Prostate gland (tissue), 2 donors: ENCODE data around the gene VPS50. TPM values are rescaled to one million over a fixed set of nuclear protein-coding genes. Genes with fewer than 3 reads are reported as not detected.
A peak's percentile ranks its signal among the peaks of the same experiment; 100 is the strongest.
"Not testable (repeated sequence)": the region's sequence is repeated elsewhere in the genome, so short reads cannot be mapped to it uniquely, and the experiment has no call there.

Experiments used
- DNase-seq: peaks from one replicate; pipeline ENCODE4 v3.0.0-alpha.2; 2019; ENCODE audit warnings: low spot score
- H3K27ac ChIP-seq, 2 donors: fragments of 200-600 bp; sonication (generic); 2 replicates each; pipeline ENCODE4 v1.5.1; 2017 to 2019
- H3K27me3 ChIP-seq: fragments of 200-600 bp; sonication (generic); replicated peaks from 2 replicates; pipeline ENCODE4 v1.5.1; 2019; ENCODE audit not compliant: insufficient read depth
- H3K36me3 ChIP-seq, 2 donors: fragments of 200-600 bp; sonication (generic); 1 replicate in 1 of 2; 2 replicates in 1 of 2; pipeline versions ENCODE4 v1.5.1 to v1.8.1; 2017 to 2019
- H3K4me1 ChIP-seq: fragments of 200-600 bp; sonication (generic); replicated peaks from 2 replicates; pipeline ENCODE4 v1.5.1; 2019
- H3K4me3 ChIP-seq, 2 donors: fragments of 200-600 bp; sonication (generic); 2 replicates each; pipeline ENCODE4 v1.5.1; 2017 to 2019
- H3K9me3 ChIP-seq: fragments of 200-600 bp; sonication (generic); 2 replicates; pipeline ENCODE4 v1.5.1; 2017
- CTCF ChIP-seq, 4 experiments: fragments of 200-600 bp in 2 of 4; fragments of 450-650 bp in 2 of 4; sonication (generic) in 2 of 4; IDR thresholded peaks; 1 replicate in 3 of 4; 2 replicates in 1 of 4; pipeline ENCODE4 v1.5.1; 2016 to 2019; ENCODE audit warnings: antibody characterized with exemption in 4 of 4, mild to moderate bottlenecking in 2 of 4, moderate library complexity in 2 of 4
- POLR2A ChIP-seq: fragments of 450-650 bp; IDR thresholded peaks from one replicate; pipeline ENCODE4 v1.6.1; 2016; ENCODE audit warnings: antibody characterized with exemption, mild to moderate bottlenecking
- POLR2AphosphoS5 ChIP-seq: sonication (generic); formaldehyde crosslinking; IDR thresholded peaks from one replicate; pipeline ENCODE4 v1.6.1; 2017; ENCODE audit warnings: antibody characterized with exemption
- WGBS: methylation state at CpG from one replicate; pipeline ENCODE4 v1.1.5; 2018; 5-methylcytosine and 5-hydroxymethylcytosine counted together
- intact Hi-C: fragments of 100-400 bp; cut with DNase I; formaldehyde crosslinking; loops from one replicate; pipeline ENCODE4 v1.14.2; 2022
- total RNA-seq, 2 donors: library from RNA; depleted of rRNA; stranded (reverse); fragments of >200 nt; gene quantifications; one replicate each; pipeline ENCODE4 v1.1.0, GENCODE V29; 2016

VPS50 gene
- total RNA-seq, 2 donors from 2014 or later: 14.1 to 20.6 TPM

- Histone ChIP-seq H3K9me3 (no peaks in the 10 kb centered on the region), H3K4me1 (no peaks in the 10 kb centered on the region), H3K27ac (no peak overlapping the region), H3K4me3 (no peak overlapping the region), H3K27me3 (no peaks in the 10 kb centered on the region), H3K36me3 (no peaks in the 10 kb centered on the region)
- intact Hi-C loops: no loop called here
- WGBS: 88% methylated on average over 2 of the region's 2 CpGs
- no peak for DNase-seq
- no peak for TF ChIP-seq CTCF (IDR thresholded peaks at IDR 0.05)
- no peak for TF ChIP-seq POLR2A
- no peak for TF ChIP-seq POLR2AphosphoS5
These were observed 134.7 kb downstream of the VPS50 start for GRCh38 chr7:93366816-93367215.

DNA sequence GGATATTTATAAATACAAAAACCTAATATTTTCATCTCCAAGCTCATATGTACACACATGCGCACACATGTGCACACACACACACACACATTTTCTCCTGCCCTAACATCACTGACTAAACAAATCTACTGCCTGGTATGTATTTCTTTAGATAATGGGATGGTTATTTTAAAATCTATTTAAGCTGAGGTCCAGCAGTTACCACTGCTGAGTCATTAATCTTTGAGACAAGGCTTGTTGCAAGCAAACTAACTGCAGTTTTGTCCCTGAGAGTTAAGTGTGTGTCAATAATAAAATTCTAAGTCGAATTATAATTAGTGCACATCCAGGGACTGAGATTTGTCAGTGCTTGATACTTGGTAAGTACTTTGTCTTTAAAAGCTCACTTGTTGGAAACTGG is 135.1 kb downstream of the VPS50 start:
- WGBS: 45% methylated on average over 2 of the region's 2 CpGs
- no peak for DNase-seq
- Histone ChIP-seq H3K9me3 (no peaks in the 10 kb centered on the region), H3K4me3 (no peak overlapping the region), H3K36me3 (no peaks in the 10 kb centered on the region), H3K4me1 (no peaks in the 10 kb centered on the region), H3K27ac (no peak overlapping the region), H3K27me3 (no peaks in the 10 kb centered on the region)
- intact Hi-C loops: no loop called here
- TF ChIP-seq POLR2AphosphoS5 (no peak), POLR2A (no peak), CTCF (IDR thresholded peaks at IDR 0.05) (no peak)

- DNase-seq, H3K36me3 ChIP-seq, H3K27ac ChIP-seq, H3K4me3 ChIP-seq, H3K4me1 ChIP-seq, intact Hi-C loops, H3K27me3 ChIP-seq, H3K9me3 ChIP-seq: not testable (repeated sequence)
- WGBS: 58% methylated on average over 3 of the region's 3 CpGs
These were observed 138.8 kb downstream of the VPS50 start for GRCh38 chr7:93370937-93371336.

- no peak overlapping the region for H3K4me3 ChIP-seq
- H3K9me3 ChIP-seq: no peaks in the 10 kb centered on the region
- H3K36me3 ChIP-seq: no peaks in the 10 kb centered on the region
- TF ChIP-seq CTCF (IDR thresholded peaks at IDR 0.05): no peak
- no peak for TF ChIP-seq POLR2A
- TF ChIP-seq POLR2AphosphoS5: no peak
- H3K27ac ChIP-seq: no peak overlapping the region
- no peaks in the 10 kb centered on the region for H3K4me1 ChIP-seq
- H3K27me3 ChIP-seq: no peaks in the 10 kb centered on the region
- DNase-seq: no peak
- intact Hi-C loops: no loop called here
These were observed 141.4 kb downstream of the VPS50 start for GRCh38 chr7:93373537-93373936.

- Histone ChIP-seq H3K27me3 (no peaks in the 10 kb centered on the region), H3K27ac (no peak overlapping the region), H3K36me3 (no peaks in the 10 kb centered on the region), H3K4me3 (no peak overlapping the region), H3K4me1 (no peaks in the 10 kb centered on the region), H3K9me3 (no peaks in the 10 kb centered on the region)
- 37% methylated on average over 5 of the region's 5 CpGs for WGBS
- intact Hi-C loops: no loop called here
- TF ChIP-seq POLR2AphosphoS5 (no peak), CTCF (IDR thresholded peaks at IDR 0.05) (peak; percentile 37 to 55 (median 40))
- no peak for DNase-seq
These were observed 142.3 kb downstream of the VPS50 start for GRCh38 chr7:93374345-93374940.
